GM23338 (cell line): ENCODE results near the gene CHST6. TPM values are rescaled to one million over a fixed set of nuclear protein-coding genes. Genes with fewer than 3 reads are reported as not detected.

ENCODE experiments used
- ATAC-seq: fragments of 200-7000 bp; cut with Tn5 transposase; 3 replicates; pipeline ENCODE4 v1.9.1; 2020
- DNase-seq: peaks from one replicate; pipeline ENCODE4 v3.0.0-alpha.2; 2015; ENCODE audit warnings: low spot score
- H2AFZ ChIP-seq: fragments of 200-600 bp; sonication (generic); 2 replicates; pipeline ENCODE4 v1.8.0; 2016; ENCODE audit warnings: antibody characterized with exemption, mild to moderate bottlenecking, moderate library complexity
- H3F3A ChIP-seq: fragments of 200-600 bp; sonication (generic); replicated peaks from 2 replicates; pipeline ENCODE4 v1.8.0; 2017; ENCODE audit warnings: antibody characterized with exemption, mixed run types, low read depth
- H3K27ac ChIP-seq: fragments of 200-600 bp; sonication (generic); 2 replicates; pipeline ENCODE4 v1.6.1; 2016; ENCODE audit warnings: low read depth
- H3K27me3 ChIP-seq: fragments of 200-600 bp; sonication (generic); 2 replicates; pipeline ENCODE4 v1.8.0; 2016; ENCODE audit warnings: mild to moderate bottlenecking, mixed run types, moderate library complexity; ENCODE audit not compliant: insufficient read depth
- H3K36me3 ChIP-seq: fragments of 200-600 bp; sonication (generic); 2 replicates; pipeline ENCODE4 v1.8.0; 2016; ENCODE audit warnings: mild to moderate bottlenecking; ENCODE audit not compliant: insufficient read depth
- H3K4me1 ChIP-seq: fragments of 200-600 bp; sonication (generic); 2 replicates; pipeline ENCODE4 v1.8.0; 2016; ENCODE audit warnings: mild to moderate bottlenecking, moderate library complexity; ENCODE audit not compliant: insufficient read depth
- H3K4me2 ChIP-seq: fragments of 200-600 bp; sonication (generic); 2 replicates; pipeline ENCODE4 v1.7.1; 2017; ENCODE audit warnings: mixed run types
- H3K4me3 ChIP-seq: fragments of 200-600 bp; sonication (generic); 2 replicates; pipeline ENCODE4 v1.6.1; 2016; ENCODE audit warnings: mixed run types
- H3K79me2 ChIP-seq: fragments of 200-600 bp; sonication (generic); replicated peaks from 2 replicates; pipeline ENCODE4 v1.8.0; 2017; ENCODE audit warnings: mild to moderate bottlenecking; ENCODE audit not compliant: insufficient read depth
- H3K9me2 ChIP-seq: fragments of 200-600 bp; sonication (generic); 2 replicates; pipeline ENCODE4 v1.8.0; 2017; ENCODE audit not compliant: insufficient read depth
- H4K20me1 ChIP-seq: fragments of 200-600 bp; sonication (generic); replicated peaks from 2 replicates; pipeline ENCODE4 v1.8.0; 2017; ENCODE audit warnings: mild to moderate bottlenecking; ENCODE audit not compliant: insufficient read depth
- H3K27ac Mint-ChIP-seq: 2 replicates; pipeline ENCODE4 v1.8.0; 2020; ENCODE audit warnings: inconsistent platforms, mild to moderate bottlenecking, moderate library complexity, mixed read lengths
- H3K27me3 Mint-ChIP-seq: 3 replicates; pipeline ENCODE4 v1.8.0; 2022; ENCODE audit warnings: low read depth, mild to moderate bottlenecking, moderate library complexity, mixed read lengths, inconsistent platforms; ENCODE audit not compliant: insufficient read depth, poor library complexity
- H3K36me3 Mint-ChIP-seq: 3 replicates; pipeline ENCODE4 v1.8.0; 2021; ENCODE audit warnings: low read depth, mild to moderate bottlenecking, inconsistent platforms, moderate library complexity, mixed read lengths
- H3K4me1 Mint-ChIP-seq: 3 replicates; pipeline ENCODE4 v1.8.0; 2020; ENCODE audit warnings: mild to moderate bottlenecking, inconsistent platforms, mixed read lengths
- H3K4me3 Mint-ChIP-seq: 3 replicates; pipeline ENCODE4 v1.8.0; 2021; ENCODE audit warnings: moderate library complexity, mild to moderate bottlenecking, inconsistent platforms, mixed read lengths
- H3K9me3 Mint-ChIP-seq: 3 replicates; pipeline ENCODE4 v1.8.0; 2020; ENCODE audit warnings: moderate library complexity, mild to moderate bottlenecking, inconsistent platforms, mixed read lengths
- CREB1 ChIP-seq: fragments of 250-450 bp; sonication (Bioruptor Pico); IDR thresholded peaks from 2 replicates; pipeline ENCODE4 v1.5.0; 2020; ENCODE audit warnings: low read depth, mild to moderate bottlenecking, moderate library complexity
- EZH2phosphoT487 ChIP-seq: fragments of 200-600 bp; sonication (generic); IDR thresholded peaks from one replicate; pipeline ENCODE4 v1.8.1; 2018; ENCODE audit warnings: antibody characterized with exemption; ENCODE audit not compliant: unreplicated experiment
- JUNB ChIP-seq: IDR thresholded peaks from one replicate; pipeline ENCODE4 v1.6.1; 2016; ENCODE audit warnings: antibody characterized with exemption; ENCODE audit not compliant: unreplicated experiment
- NANOG ChIP-seq: IDR thresholded peaks from 2 replicates; pipeline ENCODE4 v1.6.1; 2016; ENCODE audit warnings: antibody characterized with exemption, borderline replicate concordance
- POLR2AphosphoS5 ChIP-seq: IDR thresholded peaks from 2 replicates; pipeline ENCODE4 v1.6.1; 2016; ENCODE audit warnings: antibody characterized with exemption, low read depth
- ZNF114 ChIP-seq: fragments of 250-450 bp; sonication (Bioruptor Pico); IDR thresholded peaks from 2 replicates; pipeline ENCODE4 v1.5.0; 2020; ENCODE audit warnings: mild to moderate bottlenecking, moderate library complexity
- polyA plus RNA-seq: library from polyadenylated mRNA; unstranded; fragments of >200 nt; fragmentation: Nextera tagmentation; extraction: Ambion mirVana; gene quantifications from 2 replicates; pipeline ENCODE4 v1.2.1, GENCODE V29; 2016
- total RNA-seq: library from RNA; depleted of rRNA; stranded (reverse); fragments of >200 nt; shearing (Covaris generic); gene quantifications from 2 replicates; pipeline ENCODE4 v1.2.3, GENCODE V29; 2014
- TF ChIP-seq, protein P1 (sequence below), 2 experiments: fragments of 200-600 bp in 1 of 2; sonication (generic) in 1 of 2; conservative IDR thresholded peaks; 2 replicates each; pipeline versions ENCODE4 v1.5.1 to v1.6.1; 2016 to 2017; ENCODE audit warnings: antibody characterized with exemption in 2 of 2, low read depth in 2 of 2, mild to moderate bottlenecking in 2 of 2, moderate library complexity in 1 of 2
- TF ChIP-seq, protein P2 (sequence below): fragments of 250-450 bp; sonication (Bioruptor Pico); IDR thresholded peaks from 2 replicates; pipeline ENCODE4 v1.5.0; 2020; ENCODE audit warnings: mild to moderate bottlenecking, moderate library complexity
- TF ChIP-seq, protein P3 (sequence below): IDR thresholded peaks from 2 replicates; pipeline ENCODE4 v1.6.1; 2016; ENCODE audit warnings: antibody characterized with exemption

Gene CHST6
- total and polyA plus RNA-seq, 2 experiments from 2014 or later, result 2.7 to 22.2 TPM

DNA sequence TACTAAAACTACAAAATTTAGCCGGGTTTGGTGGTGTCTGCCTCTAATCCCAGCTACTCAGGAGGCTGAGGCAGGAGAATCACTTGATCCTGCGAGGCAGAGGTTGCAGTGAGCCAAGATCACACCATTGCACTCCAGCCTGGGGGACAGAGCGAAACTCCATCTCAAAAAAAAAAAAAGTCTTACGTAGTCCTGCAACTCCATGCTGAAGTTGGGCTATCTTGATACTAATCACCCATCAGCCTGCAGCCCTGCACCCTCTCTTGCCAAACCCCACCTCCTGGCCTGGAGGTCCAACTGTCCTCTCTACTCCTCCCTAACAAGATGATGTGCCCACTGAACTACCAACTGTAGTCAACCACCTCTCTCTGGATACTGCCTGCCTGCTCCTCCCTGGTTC lies 35.5 kb downstream of the CHST6 start:
- DNase-seq, result no peak
- Histone ChIP-seq H3K4me3 (no peak overlapping the region), H2AFZ (no peak overlapping the region), H3K27me3 (no peaks in the 10 kb centered on the region), H3F3A (no peaks in the 10 kb centered on the region), H3K27ac (no peak overlapping the region), H3K79me2 (peaks cover 91% of the 10 kb centered on the region), H3K4me1 (peaks cover 33% of the 10 kb centered on the region), H3K4me2 (no peak overlapping the region), H4K20me1 (peaks cover 71% of the 10 kb centered on the region), H3K36me3 (no peaks in the 10 kb centered on the region), H3K9me2 (no peaks in the 10 kb centered on the region)
- Mint-ChIP-seq H3K9me3 (no peaks in the 10 kb centered on the region), H3K27me3 (peaks cover 14% of the 10 kb centered on the region), H3K4me3 (no peak overlapping the region; the same call in 2 of the 3 replicates), H3K4me1 (peaks cover 58% of the 10 kb centered on the region), H3K36me3 (peaks cover 10% of the 10 kb centered on the region), H3K27ac (no peak overlapping the region; the same call in 1 of the 2 replicates)
- ATAC-seq, result no peak
- TF ChIP-seq, protein P1, sequence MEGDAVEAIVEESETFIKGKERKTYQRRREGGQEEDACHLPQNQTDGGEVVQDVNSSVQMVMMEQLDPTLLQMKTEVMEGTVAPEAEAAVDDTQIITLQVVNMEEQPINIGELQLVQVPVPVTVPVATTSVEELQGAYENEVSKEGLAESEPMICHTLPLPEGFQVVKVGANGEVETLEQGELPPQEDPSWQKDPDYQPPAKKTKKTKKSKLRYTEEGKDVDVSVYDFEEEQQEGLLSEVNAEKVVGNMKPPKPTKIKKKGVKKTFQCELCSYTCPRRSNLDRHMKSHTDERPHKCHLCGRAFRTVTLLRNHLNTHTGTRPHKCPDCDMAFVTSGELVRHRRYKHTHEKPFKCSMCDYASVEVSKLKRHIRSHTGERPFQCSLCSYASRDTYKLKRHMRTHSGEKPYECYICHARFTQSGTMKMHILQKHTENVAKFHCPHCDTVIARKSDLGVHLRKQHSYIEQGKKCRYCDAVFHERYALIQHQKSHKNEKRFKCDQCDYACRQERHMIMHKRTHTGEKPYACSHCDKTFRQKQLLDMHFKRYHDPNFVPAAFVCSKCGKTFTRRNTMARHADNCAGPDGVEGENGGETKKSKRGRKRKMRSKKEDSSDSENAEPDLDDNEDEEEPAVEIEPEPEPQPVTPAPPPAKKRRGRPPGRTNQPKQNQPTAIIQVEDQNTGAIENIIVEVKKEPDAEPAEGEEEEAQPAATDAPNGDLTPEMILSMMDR (conservative IDR thresholded peaks at IDR 0.05; ENCODE audit: low read depth in 2 of 2), result no peak
- no peak for TF ChIP-seq POLR2AphosphoS5
- no peak for TF ChIP-seq EZH2phosphoT487
- no peak for TF ChIP-seq NANOG
- no peak for TF ChIP-seq CREB1
- no peak for TF ChIP-seq ZNF114 (CRISPR knock-in tag)
- TF ChIP-seq JUNB, result no peak

DNA sequence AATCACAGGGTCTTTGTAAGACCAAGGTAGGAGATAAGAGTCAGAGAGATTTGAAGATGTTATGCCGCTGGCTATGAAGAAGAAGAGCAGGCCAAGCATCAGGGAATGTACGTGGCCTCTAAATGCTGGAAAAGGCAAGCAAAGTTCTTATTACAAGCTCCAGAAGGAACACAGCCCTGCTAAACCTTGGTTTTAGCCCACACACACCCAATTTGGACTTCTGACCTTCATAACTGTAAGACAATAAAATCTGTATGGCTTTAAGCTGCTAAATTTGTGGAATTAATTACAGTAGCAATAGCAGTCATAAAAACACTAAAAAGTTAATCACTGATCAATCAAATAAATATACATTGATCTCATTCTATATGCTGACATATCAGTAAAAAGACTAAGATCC lies 36.8 kb downstream of the CHST6 start:
- Histone ChIP-seq H3K27me3 (no peaks in the 10 kb centered on the region), H3K36me3 (no peaks in the 10 kb centered on the region), H2AFZ (no peak overlapping the region), H3K79me2 (peaks cover 100% of the 10 kb centered on the region), H3F3A (no peaks in the 10 kb centered on the region), H3K27ac (no peak overlapping the region), H3K4me2 (no peak overlapping the region), H3K4me3 (no peak overlapping the region), H3K4me1 (peaks cover 33% of the 10 kb centered on the region), H4K20me1 (peaks cover 83% of the 10 kb centered on the region), H3K9me2 (no peaks in the 10 kb centered on the region)
- H3K4me1 Mint-ChIP-seq, result peaks cover 63% of the 10 kb centered on the region
- DNase-seq (no peak), ATAC-seq (no peak)
- no peaks in the 10 kb centered on the region for H3K9me3 Mint-ChIP-seq
- no peak overlapping the region for H3K4me3 Mint-ChIP-seq
- peaks cover 8% of the 10 kb centered on the region; the same call in 2 of the 3 replicates for H3K36me3 Mint-ChIP-seq
- H3K27ac Mint-ChIP-seq, result no peak overlapping the region
- H3K27me3 Mint-ChIP-seq, result peaks cover 7% of the 10 kb centered on the region
- TF ChIP-seq EZH2phosphoT487, result no peak
- TF ChIP-seq, protein P2, sequence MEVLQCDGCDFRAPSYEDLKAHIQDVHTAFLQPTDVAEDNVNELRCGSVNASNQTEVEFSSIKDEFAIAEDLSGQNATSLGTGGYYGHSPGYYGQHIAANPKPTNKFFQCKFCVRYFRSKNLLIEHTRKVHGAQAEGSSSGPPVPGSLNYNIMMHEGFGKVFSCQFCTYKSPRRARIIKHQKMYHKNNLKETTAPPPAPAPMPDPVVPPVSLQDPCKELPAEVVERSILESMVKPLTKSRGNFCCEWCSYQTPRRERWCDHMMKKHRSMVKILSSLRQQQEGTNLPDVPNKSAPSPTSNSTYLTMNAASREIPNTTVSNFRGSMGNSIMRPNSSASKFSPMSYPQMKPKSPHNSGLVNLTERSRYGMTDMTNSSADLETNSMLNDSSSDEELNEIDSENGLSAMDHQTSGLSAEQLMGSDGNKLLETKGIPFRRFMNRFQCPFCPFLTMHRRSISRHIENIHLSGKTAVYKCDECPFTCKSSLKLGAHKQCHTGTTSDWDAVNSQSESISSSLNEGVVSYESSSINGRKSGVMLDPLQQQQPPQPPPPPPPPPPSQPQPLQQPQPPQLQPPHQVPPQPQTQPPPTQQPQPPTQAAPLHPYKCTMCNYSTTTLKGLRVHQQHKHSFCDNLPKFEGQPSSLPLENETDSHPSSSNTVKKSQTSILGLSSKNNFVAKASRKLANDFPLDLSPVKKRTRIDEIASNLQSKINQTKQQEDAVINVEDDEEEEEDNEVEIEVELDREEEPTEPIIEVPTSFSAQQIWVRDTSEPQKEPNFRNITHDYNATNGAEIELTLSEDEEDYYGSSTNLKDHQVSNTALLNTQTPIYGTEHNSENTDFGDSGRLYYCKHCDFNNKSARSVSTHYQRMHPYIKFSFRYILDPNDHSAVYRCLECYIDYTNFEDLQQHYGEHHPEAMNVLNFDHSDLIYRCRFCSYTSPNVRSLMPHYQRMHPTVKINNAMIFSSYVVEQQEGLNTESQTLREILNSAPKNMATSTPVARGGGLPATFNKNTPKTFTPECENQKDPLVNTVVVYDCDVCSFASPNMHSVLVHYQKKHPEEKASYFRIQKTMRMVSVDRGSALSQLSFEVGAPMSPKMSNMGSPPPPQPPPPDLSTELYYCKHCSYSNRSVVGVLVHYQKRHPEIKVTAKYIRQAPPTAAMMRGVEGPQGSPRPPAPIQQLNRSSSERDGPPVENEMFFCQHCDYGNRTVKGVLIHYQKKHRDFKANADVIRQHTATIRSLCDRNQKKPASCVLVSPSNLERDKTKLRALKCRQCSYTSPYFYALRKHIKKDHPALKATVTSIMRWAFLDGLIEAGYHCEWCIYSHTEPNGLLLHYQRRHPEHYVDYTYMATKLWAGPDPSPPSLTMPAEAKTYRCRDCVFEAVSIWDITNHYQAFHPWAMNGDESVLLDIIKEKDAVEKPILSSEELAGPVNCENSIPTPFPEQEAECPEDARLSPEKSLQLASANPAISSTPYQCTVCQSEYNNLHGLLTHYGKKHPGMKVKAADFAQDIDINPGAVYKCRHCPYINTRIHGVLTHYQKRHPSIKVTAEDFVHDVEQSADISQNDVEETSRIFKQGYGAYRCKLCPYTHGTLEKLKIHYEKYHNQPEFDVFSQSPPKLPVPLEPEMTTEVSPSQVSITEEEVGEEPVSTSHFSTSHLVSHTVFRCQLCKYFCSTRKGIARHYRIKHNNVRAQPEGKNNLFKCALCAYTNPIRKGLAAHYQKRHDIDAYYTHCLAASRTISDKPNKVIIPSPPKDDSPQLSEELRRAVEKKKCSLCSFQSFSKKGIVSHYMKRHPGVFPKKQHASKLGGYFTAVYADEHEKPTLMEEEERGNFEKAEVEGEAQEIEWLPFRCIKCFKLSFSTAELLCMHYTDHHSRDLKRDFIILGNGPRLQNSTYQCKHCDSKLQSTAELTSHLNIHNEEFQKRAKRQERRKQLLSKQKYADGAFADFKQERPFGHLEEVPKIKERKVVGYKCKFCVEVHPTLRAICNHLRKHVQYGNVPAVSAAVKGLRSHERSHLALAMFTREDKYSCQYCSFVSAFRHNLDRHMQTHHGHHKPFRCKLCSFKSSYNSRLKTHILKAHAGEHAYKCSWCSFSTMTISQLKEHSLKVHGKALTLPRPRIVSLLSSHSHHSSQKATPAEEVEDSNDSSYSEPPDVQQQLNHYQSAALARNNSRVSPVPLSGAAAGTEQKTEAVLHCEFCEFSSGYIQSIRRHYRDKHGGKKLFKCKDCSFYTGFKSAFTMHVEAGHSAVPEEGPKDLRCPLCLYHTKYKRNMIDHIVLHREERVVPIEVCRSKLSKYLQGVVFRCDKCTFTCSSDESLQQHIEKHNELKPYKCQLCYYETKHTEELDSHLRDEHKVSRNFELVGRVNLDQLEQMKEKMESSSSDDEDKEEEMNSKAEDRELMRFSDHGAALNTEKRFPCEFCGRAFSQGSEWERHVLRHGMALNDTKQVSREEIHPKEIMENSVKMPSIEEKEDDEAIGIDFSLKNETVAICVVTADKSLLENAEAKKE, result no peak
- TF ChIP-seq, protein P1 (conservative IDR thresholded peaks at IDR 0.05; ENCODE audit: low read depth in 2 of 2), result no peak
- TF ChIP-seq, protein P3, sequence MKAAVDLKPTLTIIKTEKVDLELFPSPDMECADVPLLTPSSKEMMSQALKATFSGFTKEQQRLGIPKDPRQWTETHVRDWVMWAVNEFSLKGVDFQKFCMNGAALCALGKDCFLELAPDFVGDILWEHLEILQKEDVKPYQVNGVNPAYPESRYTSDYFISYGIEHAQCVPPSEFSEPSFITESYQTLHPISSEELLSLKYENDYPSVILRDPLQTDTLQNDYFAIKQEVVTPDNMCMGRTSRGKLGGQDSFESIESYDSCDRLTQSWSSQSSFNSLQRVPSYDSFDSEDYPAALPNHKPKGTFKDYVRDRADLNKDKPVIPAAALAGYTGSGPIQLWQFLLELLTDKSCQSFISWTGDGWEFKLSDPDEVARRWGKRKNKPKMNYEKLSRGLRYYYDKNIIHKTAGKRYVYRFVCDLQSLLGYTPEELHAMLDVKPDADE, result no peak
- no peak for TF ChIP-seq ZNF114 (CRISPR knock-in tag)
